ENCODE results near the gene LANCL2. TPM values are rescaled to one million over a fixed set of nuclear protein-coding genes. Genes with fewer than 3 reads are reported as not detected.
A peak's percentile ranks its signal among the peaks of the same experiment; 100 is the strongest.

The LANCL2 gene
- total RNA-seq, 1 experiment from 2014 or later: 26.4 TPM

DNA sequence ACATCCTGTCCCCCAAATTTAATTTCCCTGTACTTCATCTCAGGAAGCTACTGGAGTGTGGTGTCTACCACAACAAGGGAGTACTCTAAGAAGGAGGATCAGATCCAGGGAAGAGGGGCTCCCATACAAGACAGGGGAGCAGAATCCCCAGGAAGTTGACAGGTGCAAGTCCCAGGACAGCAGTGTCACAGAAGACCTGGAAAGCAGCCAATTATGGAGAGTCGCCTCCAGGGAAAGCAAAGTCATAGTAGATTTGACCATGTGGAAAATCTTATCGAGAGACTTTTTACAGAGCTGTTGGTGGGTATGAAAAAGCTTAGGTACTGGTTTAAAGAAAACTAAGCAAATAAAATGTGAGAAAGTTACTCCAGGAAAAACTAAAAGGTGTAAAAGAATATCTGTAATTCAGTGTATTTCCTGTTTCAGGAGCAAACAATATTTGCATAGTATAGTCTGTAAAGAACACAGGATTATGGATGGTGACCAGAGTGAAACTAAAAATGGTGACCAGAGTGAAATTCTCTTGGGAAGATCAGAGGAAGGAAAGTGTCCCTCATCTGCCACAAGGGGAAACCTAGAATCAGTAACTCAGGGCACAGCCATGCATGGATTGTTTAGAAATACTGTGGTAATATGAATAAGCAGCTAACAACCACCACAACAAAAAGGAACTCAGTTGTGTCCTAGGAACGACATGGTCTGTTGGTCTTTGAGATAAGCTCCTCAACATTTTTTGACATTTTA lies 44.5 kb downstream of the LANCL2 start:
- H3K9me3 Mint-ChIP-seq: no peaks in the 10 kb centered on the region; a peak in 1 of 5 replicates
- Histone ChIP-seq H3K14ac (ENCODE audit: insufficient read depth, low read length) (no peak overlapping the region), H2BK12ac (ENCODE audit: insufficient read length, low read depth, low read length) (no peak overlapping the region), H3K9me3 (ENCODE audit: control insufficient read depth, low read depth, low read length) (no peaks in the 10 kb centered on the region), H3K4ac (ENCODE audit: low read depth, low read length) (no peak overlapping the region), H3K27ac (ENCODE audit: insufficient read length, low read depth, low read length) (no peak overlapping the region), H3K56ac (ENCODE audit: insufficient read length, low read depth, low read length) (no peak overlapping the region), H3K79me1 (ENCODE audit: insufficient read depth, low read depth, low read length, poor library complexity, severe bottlenecking) (no peaks in the 10 kb centered on the region), H3K18ac (ENCODE audit: insufficient read length, low read depth, low read length) (no peak overlapping the region), H3K4me1 (ENCODE audit: insufficient read depth, low read length) (no peaks in the 10 kb centered on the region), H3K4me2 (ENCODE audit: insufficient read depth, insufficient read length, low read length) (no peak overlapping the region), H2BK5ac (ENCODE audit: insufficient read length, low read length) (no peak overlapping the region), H2BK15ac (ENCODE audit: low read depth, low read length) (no peak overlapping the region), H3K27me3 (ENCODE audit: insufficient read depth, low read length) (no peaks in the 10 kb centered on the region), H4K91ac (ENCODE audit: insufficient read length, low read depth, low read length) (no peak overlapping the region), H3K9ac (ENCODE audit: extremely low read depth, insufficient read length, low read length) (no peak overlapping the region), H3K23ac (ENCODE audit: insufficient read length, low read depth, low read length) (no peak overlapping the region), H4K8ac (replicated peaks; ENCODE audit: insufficient read length, low read depth, low read length) (no peak overlapping the region), H3K79me2 (ENCODE audit: insufficient read depth, low read length) (no peaks in the 10 kb centered on the region), H4K5ac (ENCODE audit: insufficient read length, low read depth, low read length) (no peak overlapping the region), H3T11ph (ENCODE audit: low read length) (no peak overlapping the region), H2BK20ac (ENCODE audit: low read depth, low read length, poor library complexity, severe bottlenecking) (no peak overlapping the region), H2AK5ac (ENCODE audit: insufficient read length, low read length) (no peak overlapping the region), H2AFZ (ENCODE audit: low read length) (no peak overlapping the region), H3K23me2 (ENCODE audit: insufficient read length, low read depth, low read length, poor library complexity, severe bottlenecking) (no peaks in the 10 kb centered on the region), H4K20me1 (ENCODE audit: control insufficient read depth, insufficient read depth, insufficient read length) (no peaks in the 10 kb centered on the region), H2BK120ac (ENCODE audit: low read depth, low read length, poor library complexity, severe bottlenecking) (no peak overlapping the region)
- no peak overlapping the region for H3K4me3 Mint-ChIP-seq
- peaks cover 4 to 30% (median 8%) of the 10 kb centered on the region in 3 experiments; a peak in 5 of 7 replicates for H3K36me3 Mint-ChIP-seq (ENCODE audit: insufficient read depth in 1 of 3, low read depth in 3 of 3)
- H3K27me3 Mint-ChIP-seq (ENCODE audit: low read depth): no peaks in the 10 kb centered on the region
- no CpG with 5 or more reads among the region's 3 CpGs for WGBS (ENCODE audit: extremely low coverage, insufficient read length, low lambda C conversion rate)
- no peak for DNase-seq
- H3K4me1 Mint-ChIP-seq: no peaks in the 10 kb centered on the region
- peak overlapping the region in 1 of 3 experiments; percentile 54; a peak in 1 of 7 replicates for H3K27ac Mint-ChIP-seq
- TF ChIP-seq CTCF (conservative IDR thresholded peaks at IDR 0.05): peak; percentile 30; the same call in 1 of the 3 replicates

Measured in H9 (cell line).